Measurements from ENCODE around the gene FIBP. TPM values are rescaled to one million over a fixed set of nuclear protein-coding genes. Genes with fewer than 3 reads are reported as not detected.
A peak's percentile ranks its signal among the peaks of the same experiment; 100 is the strongest.

Gene FIBP
- polyA plus RNA-seq, 1 donor from 2014 or later, result 248 TPM

DNA sequence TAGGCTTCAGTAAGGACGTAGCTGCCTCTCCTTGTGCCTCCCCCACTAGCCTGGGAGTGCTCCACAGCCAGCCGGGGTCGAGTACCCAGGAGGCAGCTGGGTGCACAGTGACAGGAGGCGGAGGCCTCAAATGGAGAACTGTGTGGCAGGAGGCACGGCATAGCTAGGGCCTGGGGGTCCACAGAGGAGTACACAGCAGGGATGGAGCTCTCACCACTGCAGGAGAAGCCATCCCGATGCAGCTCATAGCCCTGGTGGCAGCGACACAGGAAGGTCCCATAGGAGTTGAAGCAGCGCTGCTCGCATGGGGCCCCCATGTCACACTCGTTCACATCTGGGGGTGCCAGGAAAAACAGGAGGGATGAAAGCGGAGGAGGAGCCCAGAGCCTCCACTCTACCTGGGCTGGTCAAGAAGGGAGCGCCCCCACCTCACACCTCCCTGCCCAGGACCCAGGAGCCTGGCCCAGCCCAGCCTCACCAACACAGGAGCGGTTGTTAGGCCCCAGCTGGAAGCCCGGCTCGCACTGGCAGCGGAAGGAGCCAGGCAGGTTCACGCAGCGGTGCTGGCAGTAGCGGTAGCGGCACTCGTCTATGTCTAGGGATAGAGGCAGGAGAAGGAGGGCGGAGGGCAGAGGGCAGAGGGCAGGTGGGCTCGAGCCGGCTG, 18.5 kb downstream of the FIBP start:
- Histone ChIP-seq H3K27ac (ENCODE audit: low read length) (no peak overlapping the region), H3F3A (ENCODE audit: insufficient read depth, low read length, poor library complexity, severe bottlenecking) (no peaks in the 10 kb centered on the region), H3K79me2 (replicated peaks; ENCODE audit: insufficient read depth, low read length) (no peaks in the 10 kb centered on the region), H4K20me1 (ENCODE audit: insufficient read depth) (no peaks in the 10 kb centered on the region), H3K9me3 (ENCODE audit: low read length) (no peaks in the 10 kb centered on the region), H3K4me2 (ENCODE audit: low read length) (no peak overlapping the region), H3K9me2 (ENCODE audit: insufficient read depth, low read length) (no peaks in the 10 kb centered on the region), H3K27me3 (ENCODE audit: insufficient read depth, low read depth, low read length) (peaks cover 11% of the 10 kb centered on the region), H2AFZ (ENCODE audit: low read depth, low read length) (no peak overlapping the region), H3K9ac (ENCODE audit: low read length) (no peak overlapping the region), H3K36me3 (ENCODE audit: insufficient read depth, low read length) (no peaks in the 10 kb centered on the region), H3K4me3 (ENCODE audit: low read length) (no peak overlapping the region)
- peak; percentile 18 for TF ChIP-seq POLR2AphosphoS5 (IDR thresholded peaks at IDR 0.05)
- TF ChIP-seq, protein P1, sequence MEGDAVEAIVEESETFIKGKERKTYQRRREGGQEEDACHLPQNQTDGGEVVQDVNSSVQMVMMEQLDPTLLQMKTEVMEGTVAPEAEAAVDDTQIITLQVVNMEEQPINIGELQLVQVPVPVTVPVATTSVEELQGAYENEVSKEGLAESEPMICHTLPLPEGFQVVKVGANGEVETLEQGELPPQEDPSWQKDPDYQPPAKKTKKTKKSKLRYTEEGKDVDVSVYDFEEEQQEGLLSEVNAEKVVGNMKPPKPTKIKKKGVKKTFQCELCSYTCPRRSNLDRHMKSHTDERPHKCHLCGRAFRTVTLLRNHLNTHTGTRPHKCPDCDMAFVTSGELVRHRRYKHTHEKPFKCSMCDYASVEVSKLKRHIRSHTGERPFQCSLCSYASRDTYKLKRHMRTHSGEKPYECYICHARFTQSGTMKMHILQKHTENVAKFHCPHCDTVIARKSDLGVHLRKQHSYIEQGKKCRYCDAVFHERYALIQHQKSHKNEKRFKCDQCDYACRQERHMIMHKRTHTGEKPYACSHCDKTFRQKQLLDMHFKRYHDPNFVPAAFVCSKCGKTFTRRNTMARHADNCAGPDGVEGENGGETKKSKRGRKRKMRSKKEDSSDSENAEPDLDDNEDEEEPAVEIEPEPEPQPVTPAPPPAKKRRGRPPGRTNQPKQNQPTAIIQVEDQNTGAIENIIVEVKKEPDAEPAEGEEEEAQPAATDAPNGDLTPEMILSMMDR (IDR thresholded peaks at IDR 0.05; ENCODE audit: poor library complexity, severe bottlenecking), result no peak
- no peak for TF ChIP-seq EP300 (conservative IDR thresholded peaks at IDR 0.05; ENCODE audit: poor library complexity, severe bottlenecking)
- TF ChIP-seq SMC3 (conservative IDR thresholded peaks at IDR 0.05; ENCODE audit: poor library complexity), result no peak

DNA sequence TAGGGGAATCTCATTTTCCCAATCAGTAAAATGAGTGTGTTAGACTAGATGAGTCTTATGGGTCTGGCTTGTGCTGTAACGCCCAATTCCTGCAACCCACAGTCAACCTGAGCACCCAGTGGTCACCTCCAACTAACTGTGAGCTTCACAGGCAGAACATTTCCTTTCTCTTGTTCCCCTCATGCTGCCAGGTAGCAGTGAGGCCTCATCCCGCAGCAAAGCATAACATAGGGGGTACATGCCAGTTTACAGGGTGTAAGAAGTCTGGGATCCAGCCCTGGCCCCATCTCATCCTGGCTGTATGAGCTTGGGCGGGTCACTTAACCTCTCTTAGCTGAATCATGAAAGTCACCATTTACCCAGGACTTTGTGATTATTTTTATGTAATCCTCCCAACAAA, 19.4 kb downstream of the FIBP start:
- Histone ChIP-seq H3K4me3 (ENCODE audit: low read length) (no peak overlapping the region), H3F3A (ENCODE audit: insufficient read depth, low read length, poor library complexity, severe bottlenecking) (no peaks in the 10 kb centered on the region), H2AFZ (ENCODE audit: low read depth, low read length) (no peak overlapping the region), H3K27me3 (ENCODE audit: insufficient read depth, low read depth, low read length) (peaks cover 11% of the 10 kb centered on the region), H3K9me3 (ENCODE audit: low read length) (no peaks in the 10 kb centered on the region), H4K20me1 (ENCODE audit: insufficient read depth) (no peaks in the 10 kb centered on the region), H3K36me3 (ENCODE audit: insufficient read depth, low read length) (no peaks in the 10 kb centered on the region), H3K9ac (ENCODE audit: low read length) (no peak overlapping the region), H3K79me2 (replicated peaks; ENCODE audit: insufficient read depth, low read length) (no peaks in the 10 kb centered on the region), H3K4me2 (ENCODE audit: low read length) (no peak overlapping the region), H3K9me2 (ENCODE audit: insufficient read depth, low read length) (no peaks in the 10 kb centered on the region), H3K27ac (ENCODE audit: low read length) (no peak overlapping the region)
- TF ChIP-seq POLR2AphosphoS5 (IDR thresholded peaks at IDR 0.05), result peak; percentile 19
- TF ChIP-seq SMC3 (conservative IDR thresholded peaks at IDR 0.05; ENCODE audit: poor library complexity), result no peak
- TF ChIP-seq EZH2 (IDR thresholded peaks at IDR 0.05; ENCODE audit: borderline replicate concordance, insufficient read depth, low read length, poor library complexity, severe bottlenecking), result no peak

DNA sequence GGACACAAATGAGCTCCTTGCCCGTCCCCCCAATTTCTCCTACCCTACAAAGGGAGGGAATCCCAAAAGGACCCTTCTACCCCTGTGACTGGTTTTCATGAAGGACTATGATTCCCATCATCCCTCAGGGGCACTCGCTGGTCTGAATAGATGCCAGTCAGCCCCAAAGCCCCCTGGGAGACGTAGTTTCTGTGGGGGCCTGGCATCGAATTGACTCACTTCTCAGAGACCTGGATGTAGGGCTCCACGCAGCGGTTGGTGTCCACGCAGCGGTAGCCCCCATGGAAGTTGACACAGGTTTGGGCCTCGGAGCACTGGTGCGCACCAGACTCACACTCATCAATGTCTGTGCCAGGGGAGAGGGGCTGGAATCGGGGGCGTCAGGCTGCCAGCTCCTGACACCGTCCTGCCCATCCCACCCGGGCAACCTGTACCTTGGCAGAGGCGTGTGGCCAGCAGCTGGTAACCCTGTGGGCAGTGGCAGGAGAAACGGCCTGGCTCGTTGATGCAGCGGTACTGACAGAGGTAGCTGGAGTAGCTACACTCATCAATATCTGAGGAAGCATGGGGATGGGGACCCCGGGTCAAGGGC, 20.1 kb downstream of the FIBP start:
- Histone ChIP-seq H2AFZ (ENCODE audit: low read depth, low read length) (no peak overlapping the region), H3K79me2 (replicated peaks; ENCODE audit: insufficient read depth, low read length) (no peaks in the 10 kb centered on the region), H3K9ac (ENCODE audit: low read length) (no peak overlapping the region), H3K9me2 (ENCODE audit: insufficient read depth, low read length) (no peaks in the 10 kb centered on the region), H3K27ac (ENCODE audit: low read length) (no peak overlapping the region), H3K36me3 (ENCODE audit: insufficient read depth, low read length) (no peaks in the 10 kb centered on the region), H3K9me3 (ENCODE audit: low read length) (no peaks in the 10 kb centered on the region), H3K4me2 (ENCODE audit: low read length) (no peak overlapping the region), H3K27me3 (ENCODE audit: insufficient read depth, low read depth, low read length) (peaks cover 5% of the 10 kb centered on the region), H3F3A (ENCODE audit: insufficient read depth, low read length, poor library complexity, severe bottlenecking) (no peaks in the 10 kb centered on the region), H4K20me1 (ENCODE audit: insufficient read depth) (no peaks in the 10 kb centered on the region), H3K4me3 (ENCODE audit: low read length) (no peak overlapping the region)
- TF ChIP-seq SMC3 (conservative IDR thresholded peaks at IDR 0.05; ENCODE audit: poor library complexity) (no peak), POLR2AphosphoS5 (IDR thresholded peaks at IDR 0.05) (peak; percentile 24)

Data from neural cell (in vitro differentiated cells).